HG03565 (cell line): ENCODE measurements around the gene SPON1.

Experiments
- ATAC-seq: cut with Tn5 transposase; IDR thresholded peaks from one replicate; pipeline ENCODE4 v1.9.1; 2021; ENCODE audit warnings: mild to moderate bottlenecking, moderate library complexity; ENCODE audit not compliant: unreplicated experiment

SPON1 gene

DNA sequence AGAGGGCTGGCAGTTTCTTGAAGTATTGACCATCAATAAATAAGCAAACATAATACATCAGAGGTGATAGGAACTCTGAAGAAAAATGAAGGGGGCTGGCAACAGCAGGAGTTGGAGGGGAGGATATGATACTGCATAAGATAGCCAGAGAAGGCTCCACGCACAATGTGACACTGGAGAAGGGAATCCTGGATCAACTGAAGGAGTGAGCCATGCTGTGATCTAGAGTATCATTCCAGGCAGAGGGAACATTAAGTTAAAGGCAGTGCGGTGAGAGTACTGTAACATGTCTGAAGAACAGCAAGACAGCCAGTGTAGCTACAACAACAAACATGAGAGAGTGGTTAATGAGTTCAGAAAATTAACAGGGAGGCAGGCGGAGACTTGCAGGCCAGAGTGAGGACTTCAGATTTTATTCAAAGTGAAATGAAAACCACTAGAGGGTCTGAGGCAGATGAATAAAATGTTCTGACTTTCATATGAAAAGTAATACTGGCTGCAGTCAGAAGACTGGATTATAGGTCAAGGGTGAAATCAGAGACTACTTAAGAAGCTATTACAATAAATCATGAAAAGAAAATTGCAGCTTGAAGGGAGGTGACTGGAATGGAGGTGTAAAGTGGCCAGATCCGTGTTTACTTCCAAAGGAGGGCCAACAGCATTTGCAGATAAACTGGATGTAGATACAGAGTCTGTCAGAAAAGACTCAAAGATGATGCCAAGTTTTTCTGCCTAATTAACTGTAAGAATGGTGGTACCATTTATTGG lies 347.1 kb downstream of the SPON1 start:
- ATAC-seq: no peak

DNA sequence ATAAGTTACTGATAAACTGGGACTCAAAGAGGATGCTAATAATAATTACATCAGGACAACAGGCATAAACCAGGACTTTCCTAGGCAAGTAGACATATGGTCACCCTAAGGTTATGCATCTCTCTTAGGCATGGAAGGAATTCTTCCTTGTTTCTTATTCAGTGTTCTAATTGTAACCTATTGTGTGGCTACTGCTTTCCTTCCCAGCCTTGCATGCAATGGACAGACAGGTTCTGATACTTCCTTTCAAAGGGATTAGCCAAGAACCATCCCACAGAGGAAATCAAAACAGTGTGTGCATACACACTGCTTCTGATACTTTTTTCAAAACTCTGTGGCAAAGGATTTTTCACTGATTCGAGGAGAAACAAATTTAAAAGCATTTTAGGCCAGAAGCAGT lies 348.2 kb downstream of the SPON1 start:
- ATAC-seq: no peak

DNA sequence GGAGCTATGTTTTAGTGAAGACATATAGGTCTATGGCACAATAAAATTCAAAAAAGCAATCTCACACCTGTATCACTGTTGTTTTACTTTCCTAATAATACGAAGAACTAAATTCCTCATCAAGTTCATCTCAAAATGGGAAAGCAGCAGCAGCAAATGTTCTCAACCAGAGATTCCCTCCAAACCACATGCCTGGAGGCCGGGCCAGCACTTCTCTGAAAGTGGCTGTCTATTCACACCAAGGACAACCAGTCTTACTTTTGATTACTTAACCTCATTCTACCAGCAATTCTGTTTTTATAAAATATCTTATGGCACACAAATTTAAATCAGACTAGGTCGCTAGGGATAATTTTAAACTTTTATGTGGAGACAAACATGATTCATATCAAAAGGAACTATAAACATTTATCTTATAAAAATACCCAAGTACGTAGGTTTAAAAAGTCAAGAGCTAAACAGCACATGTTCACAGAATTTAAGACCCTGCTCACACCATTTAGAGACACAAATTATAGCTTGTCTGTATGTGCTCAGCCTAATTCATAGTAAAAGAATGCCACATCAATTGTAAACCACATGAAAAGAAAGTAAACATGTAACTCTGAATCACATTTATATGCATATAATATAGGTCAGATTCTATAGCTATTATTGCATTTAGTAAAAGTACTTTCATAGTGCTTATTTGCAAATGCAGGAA lies 350.4 kb downstream of the SPON1 start:
- ATAC-seq: no peak

DNA sequence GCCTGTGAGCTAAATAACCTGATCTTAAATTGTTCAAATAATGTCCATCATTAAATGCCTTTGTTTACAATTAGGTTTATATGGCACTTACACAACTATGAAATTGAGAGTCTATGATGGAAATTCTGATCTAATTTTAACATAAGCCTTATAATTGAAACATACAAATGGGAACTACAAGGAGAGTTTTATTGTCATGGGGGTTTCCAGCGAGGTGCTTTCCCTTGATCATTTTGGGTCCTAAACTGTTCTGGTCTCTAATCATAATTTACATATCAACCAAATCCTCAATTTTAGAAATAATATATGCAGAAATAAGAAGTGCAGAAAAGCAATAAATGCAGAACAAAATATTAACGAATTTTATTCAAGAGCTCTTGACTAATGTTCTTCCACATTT lies 351.6 kb downstream of the SPON1 start:
- no peak for ATAC-seq

DNA sequence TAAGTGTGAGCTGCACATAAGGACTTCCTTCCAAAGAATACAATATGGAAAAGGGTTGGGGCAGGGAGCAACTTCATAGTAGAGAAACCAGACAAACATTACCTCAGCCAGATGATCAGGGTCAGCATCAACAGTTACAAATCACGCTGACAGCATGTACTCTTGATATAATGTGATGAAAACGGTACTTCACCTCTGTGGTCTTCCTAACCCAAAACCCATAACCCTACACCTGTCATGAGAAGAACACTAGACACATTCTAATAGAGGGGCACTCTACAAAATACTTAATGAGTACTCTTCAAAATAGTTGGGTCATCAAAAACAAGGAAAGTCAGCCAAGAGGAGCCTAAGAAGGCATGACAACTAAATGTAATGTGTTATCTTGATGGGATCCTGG lies 352.6 kb downstream of the SPON1 start:
- no peak for ATAC-seq
